Colonic mucosa (tissue), 4 donors: ENCODE data around the gene RACGAP1. TPM values are rescaled to one million over a fixed set of nuclear protein-coding genes. Genes with fewer than 3 reads are reported as not detected.

Experiments used
- DNase-seq: peaks from one replicate; pipeline ENCODE4 v3.0.0-alpha.2; 2020
- H3K27ac ChIP-seq: fragments of 200-600 bp; one replicate; pipeline ENCODE4 v1.8.0; 2021
- H3K27me3 ChIP-seq: fragments of 200-600 bp; one replicate; pipeline ENCODE4 v1.8.0; 2021
- H3K36me3 ChIP-seq: fragments of 200-600 bp; one replicate; pipeline ENCODE4 v1.8.0; 2021
- H3K4me1 ChIP-seq: fragments of 200-600 bp; one replicate; pipeline ENCODE4 v1.8.0; 2021; ENCODE audit warnings: mild to moderate bottlenecking
- H3K4me3 ChIP-seq: fragments of 200-600 bp; one replicate; pipeline ENCODE4 v1.8.0; 2021
- H3K9ac ChIP-seq, 2 donors: one replicate each; pipeline ENCODE4 v1.7.0; 2013; ENCODE audit warnings: control low read depth in 2 of 2, low read depth in 2 of 2, low read length in 2 of 2
- H3K9me3 ChIP-seq: fragments of 200-600 bp; one replicate; pipeline ENCODE4 v1.8.0; 2021
- CTCF ChIP-seq: fragments of 200-600 bp; IDR thresholded peaks from one replicate; pipeline ENCODE4 v1.8.0; 2022; ENCODE audit warnings: antibody characterized with exemption, mild to moderate bottlenecking
- intact Hi-C: fragments of 100-400 bp; cut with DNase I; formaldehyde crosslinking; loops from one replicate; pipeline ENCODE4 v1.14.1; 2022
- total RNA-seq, 2 donors: library from RNA; stranded (reverse); fragmentation: NEBNext Ultra II Directional in 1 of 2; extraction: Animal tissue kit (Norgen Biotek cat#: 25700) in 1 of 2; gene quantifications; one replicate each; pipeline ENCODE4 v1.2.1, GENCODE V29; 2021
- donor health status: healthy.
- donor health status: DM: no; HTN: no; CAD: no.
- donor health status: DM: no; HTN: no; CAD: no.

Gene RACGAP1
- total RNA-seq, 2 donors from 2014 or later: 36.2 to 83.8 TPM

GRCh38 chr12:50055831-50056638 lies 30.7 kb upstream of the RACGAP1 start:
- H3K9me3 ChIP-seq: no peaks in the 10 kb centered on the region
- no peak overlapping the region for H3K4me3 ChIP-seq
- TF ChIP-seq CTCF: peak; percentile 96
- peaks cover 5% of the 10 kb centered on the region for H3K4me1 ChIP-seq
- H3K27me3 ChIP-seq: peaks cover 11% of the 10 kb centered on the region
- DNase-seq: peak; percentile 40
- no peak overlapping the region for H3K27ac ChIP-seq
- intact Hi-C loops: loop anchor here (5.0 kb wide), 1 partner anchor 279 kb away; no protein-coding TSS in a partner anchor
- peak overlapping the region in 1 of 2 donors; percentile 18 for H3K9ac ChIP-seq
- no peaks in the 10 kb centered on the region for H3K36me3 ChIP-seq

GRCh38 chr12:50053583-50053982 lies 28.3 kb upstream of the RACGAP1 start:
- Histone ChIP-seq H3K36me3 (no peaks in the 10 kb centered on the region), H3K4me1 (peaks cover 5% of the 10 kb centered on the region), H3K27me3 (peaks cover 11% of the 10 kb centered on the region), H3K27ac (no peak overlapping the region), H3K9ac (no peak overlapping the region), H3K9me3 (no peaks in the 10 kb centered on the region), H3K4me3 (no peak overlapping the region)
- intact Hi-C loops: no loop called here
- no peak for TF ChIP-seq CTCF
- no peak for DNase-seq

GRCh38 chr12:50052964-50053363 lies 27.7 kb upstream of the RACGAP1 start:
- no peak for TF ChIP-seq CTCF
- Histone ChIP-seq H3K27ac (no peak overlapping the region), H3K4me3 (no peak overlapping the region), H3K27me3 (peaks cover 11% of the 10 kb centered on the region), H3K9ac (no peak overlapping the region), H3K4me1 (peaks cover 5% of the 10 kb centered on the region), H3K36me3 (no peaks in the 10 kb centered on the region), H3K9me3 (no peaks in the 10 kb centered on the region)
- DNase-seq: no peak
- intact Hi-C loops: no loop called here

GRCh38 chr12:50052544-50052943 lies 27.2 kb upstream of the RACGAP1 start:
- H3K9me3 ChIP-seq: no peaks in the 10 kb centered on the region
- TF ChIP-seq CTCF: no peak
- H3K4me1 ChIP-seq: peaks cover 5% of the 10 kb centered on the region
- no peak for DNase-seq
- peaks cover 11% of the 10 kb centered on the region for H3K27me3 ChIP-seq
- no peak overlapping the region for H3K27ac ChIP-seq
- H3K9ac ChIP-seq: no peak overlapping the region
- H3K36me3 ChIP-seq: no peaks in the 10 kb centered on the region
- no peak overlapping the region for H3K4me3 ChIP-seq
- intact Hi-C loops: no loop called here

GRCh38 chr12:50051101-50051806 lies 26.0 kb upstream of the RACGAP1 start:
- no peak for TF ChIP-seq CTCF
- no peak for DNase-seq
- H3K9ac ChIP-seq: no peak overlapping the region
- peaks cover 2% of the 10 kb centered on the region for H3K27me3 ChIP-seq
- H3K4me1 ChIP-seq: no peaks in the 10 kb centered on the region
- no peaks in the 10 kb centered on the region for H3K9me3 ChIP-seq
- no peaks in the 10 kb centered on the region for H3K36me3 ChIP-seq
- H3K27ac ChIP-seq: no peak overlapping the region
- H3K4me3 ChIP-seq: no peak overlapping the region
- intact Hi-C loops: no loop called here
